ENCODE data around the gene ETV3L.
"Not testable (repeated sequence)": the region's sequence is repeated elsewhere in the genome, so short reads cannot be mapped to it uniquely, and the experiment has no call there.

Gene ETV3L

DNA sequence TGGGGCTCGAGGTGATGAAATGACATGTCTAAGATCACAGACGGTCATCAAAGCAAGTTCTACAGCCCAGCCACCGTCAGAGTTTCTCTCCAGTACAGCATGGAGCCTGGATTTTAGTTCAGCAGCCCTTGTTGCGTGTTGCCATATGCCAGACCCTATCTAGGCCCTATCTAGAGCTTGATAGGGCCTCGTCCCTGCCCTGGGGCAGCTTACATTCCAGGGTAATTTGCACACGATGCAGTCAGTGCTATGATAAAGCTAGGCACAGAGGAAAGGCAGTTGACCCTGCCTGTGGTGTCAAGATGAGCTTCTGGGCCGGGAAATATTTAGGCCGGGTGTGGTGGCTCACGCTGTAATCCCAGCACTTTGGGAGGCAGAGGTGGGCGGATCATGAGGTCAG, 18.9 kb downstream of the ETV3L start:
- no peak for TF ChIP-seq ZFX (IDR thresholded peaks at IDR 0.05)
- TF ChIP-seq, protein P1, sequence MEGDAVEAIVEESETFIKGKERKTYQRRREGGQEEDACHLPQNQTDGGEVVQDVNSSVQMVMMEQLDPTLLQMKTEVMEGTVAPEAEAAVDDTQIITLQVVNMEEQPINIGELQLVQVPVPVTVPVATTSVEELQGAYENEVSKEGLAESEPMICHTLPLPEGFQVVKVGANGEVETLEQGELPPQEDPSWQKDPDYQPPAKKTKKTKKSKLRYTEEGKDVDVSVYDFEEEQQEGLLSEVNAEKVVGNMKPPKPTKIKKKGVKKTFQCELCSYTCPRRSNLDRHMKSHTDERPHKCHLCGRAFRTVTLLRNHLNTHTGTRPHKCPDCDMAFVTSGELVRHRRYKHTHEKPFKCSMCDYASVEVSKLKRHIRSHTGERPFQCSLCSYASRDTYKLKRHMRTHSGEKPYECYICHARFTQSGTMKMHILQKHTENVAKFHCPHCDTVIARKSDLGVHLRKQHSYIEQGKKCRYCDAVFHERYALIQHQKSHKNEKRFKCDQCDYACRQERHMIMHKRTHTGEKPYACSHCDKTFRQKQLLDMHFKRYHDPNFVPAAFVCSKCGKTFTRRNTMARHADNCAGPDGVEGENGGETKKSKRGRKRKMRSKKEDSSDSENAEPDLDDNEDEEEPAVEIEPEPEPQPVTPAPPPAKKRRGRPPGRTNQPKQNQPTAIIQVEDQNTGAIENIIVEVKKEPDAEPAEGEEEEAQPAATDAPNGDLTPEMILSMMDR (conservative IDR thresholded peaks at IDR 0.05) = no peak
- no peak overlapping the region for H3K27ac ChIP-seq

DNA sequence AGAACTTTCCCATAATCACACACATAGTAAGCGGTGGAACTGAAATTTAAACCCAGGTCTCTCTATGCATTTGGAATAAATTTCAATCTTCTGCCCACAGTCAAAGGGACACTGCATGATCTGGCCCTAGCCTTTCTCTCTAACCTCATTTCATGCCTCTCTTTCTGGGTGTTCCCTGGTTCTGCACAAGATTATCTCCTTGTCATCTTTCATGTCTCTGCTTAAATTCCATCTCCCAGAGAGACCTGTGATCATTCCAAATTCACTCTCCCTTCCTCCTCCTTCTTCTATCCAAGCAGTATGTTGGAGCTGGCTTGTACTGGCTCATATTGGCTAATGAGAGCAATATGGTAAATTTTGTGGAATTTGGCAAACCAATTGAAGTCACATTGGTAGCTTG, 22.2 kb downstream of the ETV3L start:
- no peak overlapping the region for H3K27ac ChIP-seq
- TF ChIP-seq ZFX (IDR thresholded peaks at IDR 0.05) = no peak
- TF ChIP-seq, protein P1 (conservative IDR thresholded peaks at IDR 0.05) = no peak

DNA sequence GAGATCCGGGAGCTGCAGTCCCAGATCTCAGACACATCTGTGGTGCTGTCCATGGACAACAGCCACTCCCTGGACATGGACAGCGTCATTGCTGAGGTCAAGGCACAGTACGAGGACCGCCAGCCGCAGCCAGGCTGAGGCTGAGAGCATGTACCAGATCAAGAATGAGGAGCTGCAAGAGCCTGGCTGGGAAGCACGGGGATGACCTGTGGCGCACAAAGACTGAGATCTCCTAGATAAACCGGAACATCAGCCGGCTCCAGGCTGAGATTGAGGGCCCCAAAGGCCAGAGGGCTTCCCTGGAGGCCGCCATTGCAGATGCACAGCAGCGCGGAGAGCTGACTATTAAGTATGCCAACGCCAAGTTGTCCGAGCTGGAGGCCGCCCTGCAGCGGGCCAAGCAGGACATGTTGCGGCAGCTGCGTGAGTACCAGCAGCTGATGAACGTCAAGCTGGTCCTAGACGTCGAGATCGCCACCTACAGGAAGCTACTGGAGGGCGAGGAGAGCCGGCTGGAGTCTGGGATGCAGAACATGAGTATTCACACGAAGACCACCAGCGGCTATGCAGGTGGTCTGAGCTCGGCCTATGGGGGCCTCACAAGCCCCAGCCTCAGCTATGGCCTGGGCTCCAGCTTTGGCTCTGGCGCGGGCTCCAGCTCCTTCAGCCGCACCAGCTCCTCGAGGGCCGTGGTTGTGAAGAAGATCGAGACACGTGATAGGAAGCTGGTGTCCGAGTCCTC, 25.5 kb downstream of the ETV3L start:
- no peak overlapping the region for H3K27ac ChIP-seq
- TF ChIP-seq, protein P1 (conservative IDR thresholded peaks at IDR 0.05) = peak; percentile 67
- no peak for TF ChIP-seq ZFX (IDR thresholded peaks at IDR 0.05)

DNA sequence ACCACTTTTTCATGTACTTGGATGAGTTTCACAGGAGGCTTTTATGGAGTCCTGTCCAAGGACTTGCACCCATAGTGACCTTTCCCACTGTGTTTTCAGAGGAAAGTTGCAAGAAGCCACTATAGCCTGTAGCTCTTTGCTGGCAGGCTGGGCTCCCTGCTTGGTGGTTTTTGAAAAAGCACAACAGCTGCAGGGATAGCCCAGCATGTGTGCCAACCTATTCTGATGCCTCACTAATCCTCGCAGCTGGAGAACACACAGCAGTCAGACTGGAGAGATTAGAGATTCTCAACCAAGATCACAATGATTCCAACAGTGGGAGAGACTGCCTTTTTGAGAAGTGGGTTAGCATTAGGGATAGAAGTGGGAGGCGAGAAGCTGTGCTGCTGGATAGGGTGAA, 30.0 kb downstream of the ETV3L start:
- no peak for TF ChIP-seq ZFX (IDR thresholded peaks at IDR 0.05)
- TF ChIP-seq, protein P1 (conservative IDR thresholded peaks at IDR 0.05) = no peak
- no peak overlapping the region for H3K27ac ChIP-seq

DNA sequence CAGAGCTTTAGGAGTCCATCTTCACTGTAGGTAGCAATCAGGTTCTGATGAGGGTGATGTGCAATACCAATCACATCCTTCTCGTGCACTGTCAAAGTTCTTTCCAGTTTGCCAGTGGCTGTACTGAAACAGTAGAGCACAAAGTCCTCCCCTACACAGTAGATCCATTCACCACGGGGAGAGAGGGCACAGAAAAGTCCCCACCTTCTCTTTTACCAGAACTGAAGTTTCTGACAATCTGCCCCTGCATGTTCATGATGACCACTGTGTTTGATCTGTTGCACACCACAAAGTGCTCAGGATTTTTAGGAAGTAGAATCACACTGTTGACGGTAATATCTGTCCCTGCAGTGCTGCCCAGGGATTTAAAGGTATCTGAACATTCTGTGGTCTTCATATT, 40.4 kb downstream of the ETV3L start:
- not testable (repeated sequence) for H3K27ac ChIP-seq

DNA sequence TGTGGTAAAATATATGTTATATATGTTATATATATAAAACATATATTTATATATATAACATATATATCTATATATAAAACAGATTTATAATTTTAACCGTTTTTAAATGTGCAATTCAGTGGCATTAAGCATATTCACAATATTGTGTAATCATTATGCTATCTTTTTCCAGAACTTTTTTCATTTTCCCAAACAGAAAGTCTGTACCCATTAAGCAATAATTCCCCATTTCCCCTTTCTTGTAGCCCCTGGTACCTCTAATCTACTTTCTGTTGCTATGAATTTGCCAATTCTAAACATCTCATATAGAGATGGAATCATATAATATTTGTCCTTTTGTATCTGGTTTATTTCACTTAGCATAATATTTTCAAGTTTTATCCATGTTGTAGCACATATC, 43.3 kb downstream of the ETV3L start:
- H3K27ac ChIP-seq = no peak overlapping the region
- TF ChIP-seq ZFX (IDR thresholded peaks at IDR 0.05) = no peak
- TF ChIP-seq, protein P1 (conservative IDR thresholded peaks at IDR 0.05) = no peak

DNA sequence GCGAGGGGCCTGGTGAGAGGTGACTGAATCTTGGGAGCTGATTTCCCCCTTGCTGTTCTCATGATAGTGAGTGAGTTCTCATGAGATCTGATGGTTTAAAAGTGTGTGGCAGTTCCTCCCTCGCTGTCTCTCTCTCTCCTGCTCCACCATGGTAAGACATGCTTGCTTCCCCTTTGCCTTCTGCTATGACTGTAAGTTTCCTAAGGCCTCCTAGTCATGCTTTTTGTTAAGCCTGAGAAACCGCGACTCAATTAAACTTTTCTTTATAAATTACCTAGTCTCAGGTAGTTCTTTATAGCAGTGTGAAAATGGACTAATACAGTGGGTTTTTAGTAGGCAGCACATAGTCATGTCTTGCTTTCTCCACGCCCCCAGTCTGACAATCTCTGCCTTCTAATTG, 43.9 kb downstream of the ETV3L start:
- H3K27ac ChIP-seq = not testable (repeated sequence)

DNA sequence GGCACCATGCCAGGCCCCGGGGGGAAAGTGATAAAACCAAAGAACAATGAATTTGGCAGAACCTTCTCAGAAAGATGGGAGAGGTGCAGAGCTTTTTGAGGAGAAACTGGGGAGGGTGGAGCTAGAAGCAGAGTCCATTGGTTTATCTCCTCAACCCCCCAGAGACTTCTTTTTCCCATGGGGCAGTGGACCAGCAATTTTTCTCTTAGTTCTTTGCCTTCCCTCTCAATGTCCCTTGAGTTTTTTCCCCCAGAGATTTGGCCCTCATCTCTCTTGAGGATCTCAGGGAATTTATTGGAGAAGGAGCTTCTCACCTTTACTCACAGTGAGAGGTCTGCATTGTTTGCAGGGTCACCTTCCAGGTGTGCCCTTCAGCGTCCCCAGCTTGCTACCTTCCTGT, 48.8 kb downstream of the ETV3L start:
- no peak overlapping the region for H3K27ac ChIP-seq
- no peak for TF ChIP-seq ZFX (IDR thresholded peaks at IDR 0.05)
- TF ChIP-seq, protein P1 (conservative IDR thresholded peaks at IDR 0.05) = no peak

Data from C4-2B (cell line).